HL-60 (cell line): ENCODE measurements around the gene DLX3.

Experiments used
- DNase-seq, 2 experiments: peaks; one replicate each; pipeline ENCODE4 v3.0.0-alpha.2; 2010 to 2020; ENCODE audit warnings: low read depth in 1 of 2, low spot score in 1 of 2
- H3K27ac ChIP-seq: fragments of 250-450 bp; sonication (Bioruptor Pico); replicated peaks from 2 replicates; pipeline ENCODE4 v1.5.1; 2020; ENCODE audit warnings: mild to moderate bottlenecking, moderate library complexity
- H3K27me3 ChIP-seq: fragments of 250-450 bp; sonication (Bioruptor Pico); 2 replicates; pipeline ENCODE4 v1.5.1; 2021; ENCODE audit warnings: mild to moderate bottlenecking, moderate library complexity; ENCODE audit not compliant: insufficient read depth, poor library complexity, severe bottlenecking
- H3K4me3 ChIP-seq: replicated peaks from 2 replicates; pipeline ENCODE4 v1.5.1; 2011; ENCODE audit warnings: mild to moderate bottlenecking, control low read depth, low read length; ENCODE audit not compliant: insufficient read depth
- CTCF ChIP-seq: IDR thresholded peaks from one replicate; pipeline ENCODE4 v1.5.1; 2011; ENCODE audit warnings: low read length, control low read depth, inconsistent platforms; ENCODE audit not compliant: insufficient read depth
- GABPA ChIP-seq: IDR thresholded peaks from 2 replicates; pipeline ENCODE4 v1.6.1; 2012; ENCODE audit warnings: low read depth
- POLR2AphosphoS5 ChIP-seq: IDR thresholded peaks from 2 replicates; pipeline ENCODE4 v1.6.1; 2012; ENCODE audit warnings: low read depth
- SPI1 ChIP-seq: IDR thresholded peaks from 2 replicates; pipeline ENCODE4 v1.6.1; 2012; ENCODE audit warnings: low read depth, mild to moderate bottlenecking, borderline replicate concordance
- TF ChIP-seq, protein P1 (sequence below): IDR thresholded peaks from 2 replicates; pipeline ENCODE4 v1.6.1; 2012; ENCODE audit warnings: low read depth; ENCODE audit not compliant: insufficient replicate concordance

The DLX3 gene

DNA sequence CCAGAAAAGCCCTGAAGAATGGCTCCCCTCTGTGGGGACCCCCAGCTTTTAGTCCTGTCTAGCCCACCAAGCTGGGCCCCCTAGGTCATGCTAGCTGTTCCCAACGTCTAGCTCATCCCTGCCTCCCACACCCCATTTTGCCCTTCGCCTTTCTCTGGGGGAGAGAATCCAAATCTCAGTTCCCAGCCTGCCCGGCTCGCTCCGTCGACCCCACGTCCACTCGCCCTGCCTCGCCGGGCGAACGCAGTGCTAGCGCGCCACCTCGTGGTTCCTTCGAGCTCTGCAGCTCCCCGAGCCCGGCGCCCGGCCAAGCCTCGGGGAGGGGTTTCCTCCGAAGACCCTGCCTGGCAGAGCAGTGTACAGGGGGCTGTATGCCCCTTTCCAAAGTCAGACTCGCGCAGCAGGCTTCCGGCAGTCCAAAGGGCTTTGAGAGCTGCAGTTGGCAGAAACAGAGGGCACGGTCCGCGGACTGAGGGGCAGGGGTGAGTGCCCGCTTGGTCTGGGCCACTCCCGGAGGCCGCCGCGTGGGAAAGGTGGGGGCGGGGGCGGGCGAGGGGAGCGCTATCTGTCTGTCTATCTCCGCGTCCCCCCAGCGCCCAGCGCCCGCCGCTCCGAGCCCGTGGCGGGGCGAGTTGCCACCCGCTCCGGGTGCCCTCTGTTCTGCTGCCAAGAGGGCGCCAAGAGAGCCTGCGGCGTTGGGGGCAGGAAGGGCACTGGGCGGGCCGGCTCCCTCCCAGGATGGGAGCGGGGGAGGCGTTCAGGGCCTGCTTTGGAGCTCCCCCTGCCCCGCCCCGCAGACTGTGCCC is 1.7 kb upstream of the DLX3 start:
- TF ChIP-seq SPI1 (no peak), CTCF (peak; percentile 56), POLR2AphosphoS5 (no peak)
- TF ChIP-seq, protein P1, sequence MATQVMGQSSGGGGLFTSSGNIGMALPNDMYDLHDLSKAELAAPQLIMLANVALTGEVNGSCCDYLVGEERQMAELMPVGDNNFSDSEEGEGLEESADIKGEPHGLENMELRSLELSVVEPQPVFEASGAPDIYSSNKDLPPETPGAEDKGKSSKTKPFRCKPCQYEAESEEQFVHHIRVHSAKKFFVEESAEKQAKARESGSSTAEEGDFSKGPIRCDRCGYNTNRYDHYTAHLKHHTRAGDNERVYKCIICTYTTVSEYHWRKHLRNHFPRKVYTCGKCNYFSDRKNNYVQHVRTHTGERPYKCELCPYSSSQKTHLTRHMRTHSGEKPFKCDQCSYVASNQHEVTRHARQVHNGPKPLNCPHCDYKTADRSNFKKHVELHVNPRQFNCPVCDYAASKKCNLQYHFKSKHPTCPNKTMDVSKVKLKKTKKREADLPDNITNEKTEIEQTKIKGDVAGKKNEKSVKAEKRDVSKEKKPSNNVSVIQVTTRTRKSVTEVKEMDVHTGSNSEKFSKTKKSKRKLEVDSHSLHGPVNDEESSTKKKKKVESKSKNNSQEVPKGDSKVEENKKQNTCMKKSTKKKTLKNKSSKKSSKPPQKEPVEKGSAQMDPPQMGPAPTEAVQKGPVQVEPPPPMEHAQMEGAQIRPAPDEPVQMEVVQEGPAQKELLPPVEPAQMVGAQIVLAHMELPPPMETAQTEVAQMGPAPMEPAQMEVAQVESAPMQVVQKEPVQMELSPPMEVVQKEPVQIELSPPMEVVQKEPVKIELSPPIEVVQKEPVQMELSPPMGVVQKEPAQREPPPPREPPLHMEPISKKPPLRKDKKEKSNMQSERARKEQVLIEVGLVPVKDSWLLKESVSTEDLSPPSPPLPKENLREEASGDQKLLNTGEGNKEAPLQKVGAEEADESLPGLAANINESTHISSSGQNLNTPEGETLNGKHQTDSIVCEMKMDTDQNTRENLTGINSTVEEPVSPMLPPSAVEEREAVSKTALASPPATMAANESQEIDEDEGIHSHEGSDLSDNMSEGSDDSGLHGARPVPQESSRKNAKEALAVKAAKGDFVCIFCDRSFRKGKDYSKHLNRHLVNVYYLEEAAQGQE, result no peak
- Histone ChIP-seq H3K4me3 (no peak overlapping the region), H3K27ac (no peak overlapping the region), H3K27me3 (peaks cover 69% of the 10 kb centered on the region)
- DNase-seq, result peak; percentile 23 to 41

DNA sequence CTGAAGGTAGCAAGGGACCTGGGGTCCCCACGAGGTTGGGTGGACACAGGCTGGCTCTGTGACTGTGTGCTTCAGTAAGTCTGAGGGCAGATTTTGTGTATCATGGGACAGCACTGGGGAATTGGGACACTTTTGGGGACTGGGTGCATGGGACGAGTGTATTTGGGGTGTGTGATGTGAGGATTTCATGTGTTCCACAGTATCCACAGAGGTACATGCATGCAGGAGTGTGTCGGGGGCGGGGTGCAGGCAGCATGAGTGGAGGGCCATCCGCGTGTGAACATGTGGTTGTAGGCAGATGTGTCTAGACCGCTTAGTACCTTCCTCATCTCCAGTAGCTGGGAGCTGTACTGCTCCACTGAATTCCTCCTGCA is 1.1 kb upstream of the DLX3 start:
- Histone ChIP-seq H3K27me3 (peaks cover 68% of the 10 kb centered on the region), H3K27ac (no peak overlapping the region), H3K4me3 (no peak overlapping the region)
- TF ChIP-seq CTCF (no peak), GABPA (no peak), POLR2AphosphoS5 (no peak), SPI1 (no peak)
- TF ChIP-seq, protein P1, result no peak
- no peak for DNase-seq

DNA sequence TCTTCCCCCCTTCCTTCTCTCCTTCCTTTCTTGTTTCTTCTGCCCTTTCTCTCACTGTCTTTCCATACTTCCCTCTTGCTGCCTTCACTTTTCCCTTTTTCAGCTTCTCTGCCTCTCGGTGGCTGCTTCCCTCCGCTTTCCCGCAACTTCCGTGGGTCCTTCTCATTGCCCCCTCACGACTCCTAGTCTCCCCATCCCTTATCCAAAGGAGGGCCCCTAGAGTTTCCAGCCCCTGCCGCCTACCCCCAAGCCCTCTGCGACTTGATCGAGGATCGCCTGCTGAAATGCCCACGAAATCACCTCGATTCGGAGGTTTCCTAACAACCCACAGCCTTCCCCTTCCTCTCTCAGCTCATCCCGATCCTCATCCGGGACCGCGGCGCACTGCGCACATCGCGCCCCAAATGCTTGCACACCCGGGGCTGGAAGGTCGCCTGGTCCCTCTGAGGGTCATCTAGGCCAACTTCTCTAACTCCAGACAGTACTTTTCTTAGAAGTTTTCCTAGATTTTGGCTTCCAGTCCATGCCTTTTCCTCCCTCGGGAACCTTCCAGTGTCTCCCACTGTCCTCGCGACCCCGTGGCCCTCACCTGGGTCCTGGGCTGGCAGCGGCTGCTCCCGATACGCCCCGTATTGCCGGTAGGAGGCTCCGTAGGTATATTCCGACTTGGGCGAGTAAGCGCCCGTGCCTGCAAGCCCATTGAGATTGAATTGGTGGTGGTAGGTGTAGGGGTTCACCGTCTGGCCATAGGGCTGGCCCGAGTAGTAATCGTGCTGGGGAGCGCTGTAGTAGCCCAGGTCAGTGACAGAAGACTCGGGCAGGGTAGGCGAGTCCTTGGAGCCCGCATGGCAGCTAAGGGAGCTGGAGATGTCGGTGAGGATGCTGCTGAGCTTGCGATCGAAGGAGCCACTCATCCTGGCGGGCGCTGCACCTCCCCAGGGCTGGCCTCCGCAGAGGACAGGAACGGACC is 654 bp downstream of the DLX3 start:
- Histone ChIP-seq H3K27me3 (peaks cover 68% of the 10 kb centered on the region), H3K27ac (no peak overlapping the region), H3K4me3 (no peak overlapping the region)
- TF ChIP-seq, protein P1, result no peak
- TF ChIP-seq CTCF, result no peak
- TF ChIP-seq POLR2AphosphoS5, result no peak
- TF ChIP-seq GABPA, result no peak
- TF ChIP-seq SPI1, result no peak
- DNase-seq, result no peak
